Activated T-cell treated with anti-CD3 and anti-CD28 coated beads for 24 hours (primary cell): ENCODE data around the gene RPS19.
"Not testable (repeated sequence)": the region's sequence is repeated elsewhere in the genome, so short reads cannot be mapped to it uniquely, and the experiment has no call there.

Experiments
- DNase-seq: peaks from one replicate; pipeline ENCODE4 v3.0.0-alpha.2; 2020; ENCODE audit warnings: low read depth

Gene RPS19

GRCh38 chr19:41860419-41861115 lies 512 bp downstream of the RPS19 start:
- DNase-seq, result no peak

DNA sequence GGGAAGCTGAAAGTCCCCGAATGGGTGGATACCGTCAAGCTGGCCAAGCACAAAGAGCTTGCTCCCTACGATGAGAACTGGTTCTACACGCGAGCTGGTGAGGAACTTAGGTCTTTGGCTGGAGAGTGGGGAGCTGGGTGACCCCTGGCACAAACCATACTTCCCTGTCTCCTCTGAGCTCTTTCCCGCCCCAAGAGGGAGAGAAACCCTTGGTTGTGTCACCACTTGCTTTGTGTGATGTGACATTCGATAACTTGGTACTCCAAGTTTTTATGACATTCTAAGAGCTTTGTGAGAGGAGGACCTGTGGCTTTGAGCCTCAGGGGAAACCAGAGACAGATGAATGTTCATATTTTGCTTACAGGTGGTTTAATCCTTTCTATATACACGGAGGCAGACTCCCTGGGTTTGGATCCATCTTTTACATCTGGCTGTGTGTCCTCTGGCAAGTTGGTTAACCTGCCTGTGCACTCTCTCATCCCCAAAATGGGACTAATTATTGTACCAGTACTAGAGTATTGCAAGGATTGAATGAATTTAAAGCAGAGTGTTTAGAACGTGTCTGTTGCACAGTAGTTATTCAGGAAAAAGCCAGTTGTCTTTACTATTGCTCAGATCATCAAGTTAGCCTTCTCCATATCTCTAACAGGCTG lies 1.2 kb downstream of the RPS19 start:
- no peak for DNase-seq

DNA sequence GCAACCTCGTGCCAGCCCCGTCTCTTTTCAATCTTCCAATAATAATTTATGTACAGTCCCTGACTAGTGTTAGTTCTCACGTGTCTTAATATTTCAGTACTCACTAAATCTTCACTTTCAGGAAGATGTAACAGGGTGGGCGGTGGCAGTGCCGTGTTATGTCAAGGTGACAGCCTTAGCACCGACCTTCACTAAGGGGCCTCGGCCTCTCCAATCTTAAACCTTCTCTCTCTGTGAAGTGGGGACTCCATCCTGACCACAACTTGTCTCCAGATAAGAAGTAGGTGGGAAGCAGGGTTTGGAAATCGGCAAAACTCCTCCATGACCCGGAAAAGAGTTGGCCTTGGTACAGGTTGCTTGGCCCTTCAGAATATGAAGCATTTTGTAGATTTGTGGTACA lies 1.8 kb downstream of the RPS19 start:
- no peak for DNase-seq

DNA sequence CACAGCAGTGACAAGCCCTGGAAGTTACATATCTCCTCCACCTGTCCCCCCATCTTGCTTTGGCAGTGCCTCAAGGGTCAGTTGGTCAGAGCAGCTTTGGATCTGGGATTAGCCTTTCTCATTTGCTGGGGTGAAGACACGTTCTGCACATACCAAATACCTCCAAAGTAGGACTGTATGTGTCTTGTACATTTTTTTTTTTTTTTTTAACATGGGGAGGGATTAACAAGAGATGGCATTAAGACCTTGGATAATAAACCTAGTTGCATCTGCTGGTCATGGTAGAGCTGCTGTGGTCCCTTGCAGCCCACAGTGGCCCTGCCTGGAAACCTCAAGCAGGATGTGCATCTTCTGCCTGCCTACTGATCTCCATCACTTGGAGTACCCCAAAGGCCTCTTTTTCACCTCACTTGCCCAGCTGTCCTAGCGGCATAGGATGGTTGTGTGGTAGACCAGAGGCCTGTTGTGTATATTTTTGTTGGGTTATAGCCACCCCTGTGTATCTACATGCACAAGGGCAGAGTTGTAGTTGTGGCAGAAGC lies 2.5 kb downstream of the RPS19 start:
- DNase-seq, result no peak

DNA sequence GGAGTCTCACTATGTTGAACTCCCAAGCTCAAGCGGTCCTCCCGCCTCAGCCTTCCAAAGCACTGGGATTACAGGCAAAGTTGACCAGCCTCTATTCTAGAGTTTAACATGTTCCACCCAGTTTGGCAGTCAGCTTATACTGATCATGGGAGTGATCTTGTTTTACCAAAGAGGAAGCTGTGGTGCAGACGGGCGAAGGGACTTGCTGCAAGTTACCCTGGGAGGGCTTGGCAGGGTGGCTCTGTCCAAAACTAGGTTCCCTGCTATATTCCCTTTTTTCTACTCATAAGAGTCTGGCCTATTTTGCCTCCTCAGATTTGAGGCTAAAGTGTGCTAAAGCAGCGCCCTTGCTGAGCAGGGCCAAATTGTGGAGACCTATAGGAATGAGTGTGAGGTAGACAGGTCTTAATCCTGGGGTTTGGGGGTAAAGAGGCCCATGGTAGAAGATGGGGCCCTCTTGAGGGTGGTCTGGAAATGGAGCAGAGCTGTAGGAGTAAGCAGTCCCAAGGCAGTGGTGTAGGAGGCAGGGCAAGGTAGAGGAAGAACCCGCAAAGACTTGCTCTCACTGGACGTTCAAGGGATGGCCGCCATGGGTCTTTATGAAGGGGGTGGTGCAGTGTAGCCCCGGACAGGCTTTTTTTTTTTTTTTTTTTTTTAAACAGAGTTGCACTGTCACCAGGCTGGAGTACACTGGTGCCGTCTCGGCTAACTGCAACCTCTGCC lies 3.3 kb downstream of the RPS19 start:
- no peak for DNase-seq

DNA sequence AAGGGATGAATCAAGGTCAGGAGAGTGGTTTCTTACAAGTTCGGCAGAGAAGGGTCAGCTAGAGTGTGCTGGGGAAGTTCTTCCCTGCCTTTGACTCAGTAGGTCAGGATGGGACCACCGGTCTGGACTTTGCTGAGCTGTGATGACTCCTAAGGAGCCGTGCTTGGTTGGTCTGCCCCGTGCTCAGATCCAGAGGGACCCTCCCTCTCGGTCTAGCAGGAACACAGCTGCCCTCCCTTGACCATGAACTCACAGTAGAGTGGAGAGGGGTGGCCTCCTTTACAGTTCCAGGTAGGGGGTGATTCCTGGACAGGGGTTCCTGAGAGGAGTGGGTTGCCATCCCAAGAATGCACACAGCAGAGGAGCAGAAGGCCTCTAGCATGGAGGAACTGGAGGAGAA lies 4.3 kb downstream of the RPS19 start:
- no peak for DNase-seq

- no peak for DNase-seq
These were observed 6.2 kb downstream of the RPS19 start for GRCh38 chr19:41866284-41866683.

DNA sequence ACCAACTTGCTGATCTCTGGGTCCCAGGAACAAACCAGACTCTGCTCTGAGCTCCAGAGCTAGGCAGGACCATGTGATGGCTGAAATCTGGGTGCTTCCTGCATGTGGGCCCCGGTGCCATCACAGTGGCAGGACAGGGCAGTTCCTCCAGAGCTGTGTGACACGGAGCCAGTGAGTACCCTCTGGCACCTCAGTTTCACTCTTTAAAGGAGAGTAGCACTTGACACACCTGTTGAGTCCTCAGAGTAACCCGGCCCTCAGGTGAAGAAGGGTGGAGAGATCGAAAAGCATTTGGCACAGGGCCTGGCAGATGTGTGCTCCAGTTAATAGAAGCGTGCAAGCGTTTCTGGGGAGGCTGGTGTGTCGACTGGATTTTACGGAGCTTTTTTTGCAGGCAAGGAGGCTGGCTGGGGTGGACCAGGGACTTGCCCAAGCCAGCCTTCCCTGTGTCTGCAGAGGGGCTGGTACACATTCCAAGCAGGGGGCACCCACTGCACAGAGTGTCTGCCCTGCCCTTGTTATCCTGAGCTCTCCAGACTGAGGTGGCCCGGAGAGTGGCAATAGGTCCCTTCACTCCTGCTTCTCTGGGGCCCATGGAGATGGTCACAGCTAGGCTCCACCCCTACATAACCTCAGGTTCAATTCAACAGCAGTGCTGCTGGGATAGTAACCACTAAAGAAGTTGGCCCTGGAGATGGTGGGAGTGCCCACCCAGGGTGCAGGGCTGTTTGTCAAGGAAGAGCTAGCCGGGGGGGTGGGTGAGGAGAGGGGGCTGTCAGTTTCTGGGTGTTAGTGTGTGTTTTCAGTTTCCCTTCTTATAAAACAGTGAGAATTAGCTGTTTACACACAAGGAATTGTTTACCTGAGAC lies 8.3 kb downstream of the RPS19 start:
- DNase-seq, result no peak

GRCh38 chr19:41868989-41869300 lies 8.9 kb downstream of the RPS19 start:
- no peak for DNase-seq

- DNase-seq, result no peak
These were observed 9.4 kb downstream of the RPS19 start for GRCh38 chr19:41869374-41869955.

GRCh38 chr19:41870401-41870873 lies 10.4 kb downstream of the RPS19 start:
- no peak for DNase-seq

- no peak for DNase-seq
These were observed 11.7 kb downstream of the RPS19 start for GRCh38 chr19:41871573-41872383.

GRCh38 chr19:41872384-41872774 lies 12.3 kb downstream of the RPS19 start:
- no peak for DNase-seq

DNA sequence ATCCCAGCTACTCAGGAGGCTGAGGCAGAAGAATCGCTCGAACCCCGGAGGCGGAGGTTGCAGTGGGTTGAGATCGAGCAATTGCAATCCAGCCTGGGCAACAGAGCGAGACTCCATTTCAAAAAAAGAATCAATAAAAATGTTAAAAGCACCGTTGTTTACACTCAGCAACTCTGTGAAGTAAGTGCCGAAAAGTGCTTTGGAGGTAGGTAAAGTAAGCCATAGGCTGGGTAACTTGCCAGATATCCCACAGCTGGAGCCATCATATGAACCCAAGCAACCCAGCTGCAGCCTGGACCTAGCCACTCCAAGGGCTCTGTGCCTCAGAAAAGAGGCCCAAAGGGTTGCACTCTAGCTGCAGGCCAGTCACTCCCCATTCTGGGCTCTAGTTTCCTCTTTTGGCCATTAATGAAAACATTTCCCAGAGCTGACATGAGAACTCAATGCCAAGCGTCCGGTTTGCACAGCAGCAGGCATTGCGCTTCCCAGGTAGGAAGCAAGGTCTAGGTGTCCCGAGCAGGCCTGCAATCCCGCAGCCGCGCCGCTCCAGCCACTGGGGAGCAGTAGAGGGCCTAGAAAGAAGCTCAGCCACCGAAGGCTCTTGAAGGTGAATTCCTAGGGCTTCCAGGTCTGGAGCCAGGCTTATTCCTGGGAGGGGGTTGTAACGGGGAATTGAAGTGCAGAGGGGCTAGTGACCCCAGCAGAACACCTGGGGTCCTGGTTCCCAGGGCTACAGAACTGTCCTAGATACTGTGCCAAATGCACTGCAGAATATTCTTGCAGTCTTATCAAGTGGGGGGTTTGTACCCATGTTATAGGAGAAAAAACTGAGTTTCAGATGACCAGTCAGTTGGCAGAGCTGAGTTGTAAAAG lies 13.0 kb downstream of the RPS19 start:
- no peak for DNase-seq

DNA sequence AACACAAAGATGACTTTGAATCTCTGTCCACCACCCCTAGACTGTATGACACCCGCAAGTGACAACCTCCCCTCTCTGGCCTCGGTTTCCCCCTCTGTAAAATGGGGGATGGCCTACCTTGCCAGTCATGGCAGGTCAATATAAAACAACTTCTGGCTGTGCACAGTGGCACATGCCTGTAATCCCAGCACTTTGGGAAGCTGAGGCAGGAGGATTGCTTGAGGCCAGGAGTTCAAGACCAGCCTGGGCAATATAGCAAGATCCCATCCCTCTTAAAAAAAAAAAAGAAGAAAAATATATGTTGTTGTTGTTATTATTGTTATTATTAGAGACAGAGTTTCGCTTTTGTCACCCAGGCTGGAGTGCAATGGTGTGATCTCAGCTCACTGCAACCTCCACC lies 15.9 kb downstream of the RPS19 start:
- DNase-seq, result not testable (repeated sequence)

DNA sequence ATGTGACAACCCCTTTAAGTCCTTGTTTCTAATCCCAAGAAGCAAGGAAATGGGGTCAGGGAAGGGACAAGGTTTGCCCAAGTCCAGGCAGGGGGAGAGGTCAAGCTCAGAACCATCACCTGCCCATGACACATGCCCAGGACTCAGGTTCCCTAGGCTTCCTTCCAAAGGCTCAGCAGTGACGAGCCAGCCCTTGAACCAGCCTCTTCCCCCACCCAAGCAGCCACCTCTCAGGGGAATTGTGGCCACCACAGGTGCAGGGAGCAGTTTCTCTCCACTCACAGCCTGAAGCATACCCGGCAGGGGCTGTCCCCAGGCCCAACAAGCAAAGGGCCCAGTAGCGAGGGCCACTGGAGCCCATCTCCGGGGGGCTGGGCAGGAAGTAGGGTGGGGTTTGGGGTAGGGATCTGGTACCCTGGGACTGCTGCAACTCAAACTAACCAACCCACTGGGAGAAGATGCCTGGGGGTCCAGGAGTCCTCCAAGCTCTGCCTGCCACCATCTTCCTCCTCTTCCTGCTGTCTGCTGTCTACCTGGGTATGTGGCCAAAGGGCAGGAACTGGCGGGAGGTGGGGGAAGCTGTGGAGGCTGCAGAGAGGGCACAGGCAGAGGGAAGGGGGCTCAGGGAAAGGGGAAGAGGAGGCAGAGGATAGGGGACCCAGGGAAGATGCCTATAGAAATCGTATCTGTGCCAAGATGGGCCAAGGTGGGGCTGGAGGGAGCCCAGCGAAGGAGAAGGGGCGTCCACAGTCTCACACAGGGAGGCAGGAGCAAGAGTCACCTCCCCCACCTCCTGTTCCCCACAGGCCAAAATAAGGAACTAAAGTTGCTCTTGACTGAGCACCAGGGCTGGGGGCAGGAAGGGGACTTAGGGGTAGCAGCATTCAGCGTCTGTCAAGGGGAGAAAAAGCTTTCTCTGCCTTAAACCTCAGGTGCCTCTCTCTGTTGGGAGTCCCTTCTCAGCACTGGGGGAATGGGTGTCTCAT lies 17.1 kb downstream of the RPS19 start, which contains the start of gene CD79A:
Gene CD79A (plus strand): TSS at position 433 of the 986 bp plus-strand sequence. CDS start 26 bp downstream, at position 459.
- no peak for DNase-seq

DNA sequence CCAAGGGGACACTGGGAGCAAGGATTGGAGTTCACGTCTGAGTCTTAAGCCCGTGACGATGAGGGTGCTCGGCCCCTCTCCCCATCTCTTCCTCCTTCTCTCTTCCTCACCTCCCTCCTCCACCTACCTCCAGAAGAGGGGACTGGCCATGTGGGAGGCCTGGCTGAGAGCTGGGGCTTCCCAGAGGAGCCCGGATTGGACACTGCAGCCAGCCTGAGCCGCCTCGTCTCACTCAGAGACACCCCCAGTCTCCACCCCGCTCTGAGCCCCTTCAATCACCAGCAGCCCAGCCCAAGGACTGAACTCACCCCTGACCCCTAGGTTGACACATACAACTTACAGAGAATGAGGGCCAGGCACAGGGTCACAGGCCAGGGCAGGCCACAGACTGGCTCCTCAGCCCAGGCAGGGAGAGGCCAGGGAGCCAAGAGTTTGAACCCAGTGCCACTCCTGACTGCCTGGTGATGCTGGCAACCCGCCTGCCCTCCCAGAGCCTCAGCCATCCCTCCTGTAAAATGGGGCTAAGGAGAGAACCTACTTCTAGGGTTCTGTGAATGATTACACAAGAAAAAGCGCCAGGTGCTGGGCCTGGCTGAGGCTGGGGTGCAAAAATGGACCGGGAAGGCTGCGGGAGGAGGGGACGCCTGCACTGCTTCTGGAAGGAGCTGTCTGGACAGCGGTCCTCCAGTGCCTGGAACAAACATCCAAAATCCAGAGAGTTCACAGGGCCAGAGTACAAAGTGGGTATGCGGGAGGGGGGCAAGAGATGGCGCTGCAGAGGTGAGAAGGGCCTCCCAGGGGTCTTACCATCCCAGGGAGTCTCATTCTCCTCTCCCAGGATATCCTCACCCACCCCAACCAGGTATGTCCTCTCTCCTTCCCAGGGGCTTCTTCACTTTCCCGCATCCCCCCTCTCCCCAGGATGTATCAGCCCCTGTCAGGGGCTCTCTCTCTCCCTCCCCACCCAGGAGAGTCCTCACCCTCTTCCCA lies 18.2 kb downstream of the RPS19 start:
- DNase-seq, result no peak
